ENCODE results near the gene HEATR1. TPM values are rescaled to one million over a fixed set of nuclear protein-coding genes. Genes with fewer than 3 reads are reported as not detected.

The HEATR1 gene
- total RNA-seq, 1 donor from 2014 or later = 27.4 TPM

DNA sequence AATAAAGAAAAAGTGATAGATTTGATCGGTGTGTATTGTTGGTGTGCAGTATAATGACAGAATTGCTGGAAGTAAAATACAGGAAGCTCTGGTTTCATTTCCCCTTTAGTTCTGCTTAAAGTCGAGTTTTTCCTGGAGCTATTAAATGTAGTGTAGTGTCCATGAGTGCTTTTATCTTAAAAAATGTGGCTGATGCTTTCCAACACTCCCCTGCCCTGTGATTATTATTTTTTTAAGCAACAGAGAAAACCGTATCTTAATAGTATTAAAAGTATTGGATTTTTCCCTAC lies 79.5 kb downstream of the HEATR1 start:
- Histone ChIP-seq H3K4me3 (ENCODE audit: low read depth, low read length) (peak overlapping the region; percentile 79), H3K36me3 (ENCODE audit: control insufficient read depth, insufficient read depth, low read length) (no peaks in the 10 kb centered on the region), H3K27me3 (ENCODE audit: control insufficient read depth, insufficient read depth, low read length) (no peaks in the 10 kb centered on the region)
- DNase-seq (ENCODE audit: low read depth) = no peak
- TF ChIP-seq, protein P1, sequence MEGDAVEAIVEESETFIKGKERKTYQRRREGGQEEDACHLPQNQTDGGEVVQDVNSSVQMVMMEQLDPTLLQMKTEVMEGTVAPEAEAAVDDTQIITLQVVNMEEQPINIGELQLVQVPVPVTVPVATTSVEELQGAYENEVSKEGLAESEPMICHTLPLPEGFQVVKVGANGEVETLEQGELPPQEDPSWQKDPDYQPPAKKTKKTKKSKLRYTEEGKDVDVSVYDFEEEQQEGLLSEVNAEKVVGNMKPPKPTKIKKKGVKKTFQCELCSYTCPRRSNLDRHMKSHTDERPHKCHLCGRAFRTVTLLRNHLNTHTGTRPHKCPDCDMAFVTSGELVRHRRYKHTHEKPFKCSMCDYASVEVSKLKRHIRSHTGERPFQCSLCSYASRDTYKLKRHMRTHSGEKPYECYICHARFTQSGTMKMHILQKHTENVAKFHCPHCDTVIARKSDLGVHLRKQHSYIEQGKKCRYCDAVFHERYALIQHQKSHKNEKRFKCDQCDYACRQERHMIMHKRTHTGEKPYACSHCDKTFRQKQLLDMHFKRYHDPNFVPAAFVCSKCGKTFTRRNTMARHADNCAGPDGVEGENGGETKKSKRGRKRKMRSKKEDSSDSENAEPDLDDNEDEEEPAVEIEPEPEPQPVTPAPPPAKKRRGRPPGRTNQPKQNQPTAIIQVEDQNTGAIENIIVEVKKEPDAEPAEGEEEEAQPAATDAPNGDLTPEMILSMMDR (IDR thresholded peaks at IDR 0.05; ENCODE audit: insufficient read depth, low read length, poor library complexity, severe bottlenecking) = no peak

DNA sequence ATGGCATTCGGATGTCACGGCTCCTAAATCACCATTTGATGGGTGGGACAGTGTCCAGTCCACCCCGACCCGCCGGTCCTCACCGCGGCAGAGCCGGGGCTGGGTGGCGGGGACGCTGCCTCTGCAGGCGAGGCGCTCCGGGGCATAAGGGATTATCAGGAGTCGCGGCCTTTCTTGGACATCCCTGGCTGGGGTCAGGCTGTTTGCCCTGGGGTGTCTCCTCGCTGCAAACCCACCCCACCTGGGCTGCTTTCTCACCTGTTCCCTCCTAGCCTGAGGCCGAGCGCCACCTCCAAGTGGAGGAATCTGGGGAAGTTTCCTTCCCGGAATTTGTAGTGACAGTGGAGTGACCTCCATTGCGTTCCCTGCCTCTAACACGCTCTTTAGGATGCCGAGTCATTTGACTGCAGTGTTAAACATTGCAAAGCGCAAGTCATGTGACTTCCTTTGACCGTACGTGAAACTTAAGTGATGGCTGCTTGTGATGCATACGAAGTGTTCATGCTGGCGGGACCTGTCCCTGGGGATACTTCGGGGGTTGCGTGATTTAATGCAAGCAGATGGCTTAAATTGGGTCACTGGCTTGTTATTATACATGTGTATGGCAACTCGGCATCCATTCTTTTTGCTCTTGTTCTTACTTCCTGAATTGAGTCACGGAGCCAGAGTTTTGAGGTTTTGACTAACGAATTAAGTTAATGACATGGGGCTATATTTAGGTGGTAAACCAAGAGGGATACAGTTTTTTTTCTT lies 80.0 kb downstream of the HEATR1 start:
- no peak for DNase-seq (ENCODE audit: low read depth)
- Histone ChIP-seq H3K27me3 (ENCODE audit: control insufficient read depth, insufficient read depth, low read length) (no peaks in the 10 kb centered on the region), H3K36me3 (ENCODE audit: control insufficient read depth, insufficient read depth, low read length) (no peaks in the 10 kb centered on the region), H3K4me3 (ENCODE audit: low read depth, low read length) (peak overlapping the region; percentile 79)
- TF ChIP-seq, protein P1 (IDR thresholded peaks at IDR 0.05; ENCODE audit: insufficient read depth, low read length, poor library complexity, severe bottlenecking) = no peak

DNA sequence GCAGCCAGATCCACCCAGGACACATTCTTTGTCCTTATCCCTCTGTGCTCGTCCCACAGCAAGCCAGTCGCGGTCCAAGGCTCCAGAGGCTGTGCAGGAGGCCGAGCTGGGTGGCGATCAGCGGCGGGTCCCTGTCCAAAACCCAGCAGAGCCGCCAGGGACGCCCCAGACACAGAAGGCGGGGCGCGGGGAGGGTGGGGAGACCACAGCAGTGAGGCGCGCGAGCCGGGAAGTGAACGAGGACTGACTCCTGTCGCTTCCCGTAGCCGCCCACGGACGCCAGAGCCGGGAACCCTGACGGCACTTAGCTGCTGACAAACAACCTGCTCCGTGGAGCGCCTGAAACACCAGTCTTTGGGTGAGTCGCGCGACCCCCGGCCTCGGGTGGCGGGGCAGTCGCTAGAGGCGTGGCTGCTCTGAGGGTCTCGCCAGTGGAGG lies 80.6 kb downstream of the HEATR1 start, which contains the start of gene LGALS8:
LGALS8 (plus strand) TSS at position 279 of the 438 bp plus-strand sequence. CDS start 2,089 bp downstream, outside the sequence.
- no peak for DNase-seq (ENCODE audit: low read depth)
- peak within 1 kb of the TSS; percentile 79 for H3K4me3 ChIP-seq (ENCODE audit: low read depth, low read length)
- TF ChIP-seq, protein P1 (IDR thresholded peaks at IDR 0.05; ENCODE audit: insufficient read depth, low read length, poor library complexity, severe bottlenecking) = no peak
- H3K36me3 ChIP-seq (ENCODE audit: control insufficient read depth, insufficient read depth, low read length) = no peaks in the 10 kb centered on the region
- H3K27me3 ChIP-seq (ENCODE audit: control insufficient read depth, insufficient read depth, low read length) = no peaks in the 10 kb centered on the region

DNA sequence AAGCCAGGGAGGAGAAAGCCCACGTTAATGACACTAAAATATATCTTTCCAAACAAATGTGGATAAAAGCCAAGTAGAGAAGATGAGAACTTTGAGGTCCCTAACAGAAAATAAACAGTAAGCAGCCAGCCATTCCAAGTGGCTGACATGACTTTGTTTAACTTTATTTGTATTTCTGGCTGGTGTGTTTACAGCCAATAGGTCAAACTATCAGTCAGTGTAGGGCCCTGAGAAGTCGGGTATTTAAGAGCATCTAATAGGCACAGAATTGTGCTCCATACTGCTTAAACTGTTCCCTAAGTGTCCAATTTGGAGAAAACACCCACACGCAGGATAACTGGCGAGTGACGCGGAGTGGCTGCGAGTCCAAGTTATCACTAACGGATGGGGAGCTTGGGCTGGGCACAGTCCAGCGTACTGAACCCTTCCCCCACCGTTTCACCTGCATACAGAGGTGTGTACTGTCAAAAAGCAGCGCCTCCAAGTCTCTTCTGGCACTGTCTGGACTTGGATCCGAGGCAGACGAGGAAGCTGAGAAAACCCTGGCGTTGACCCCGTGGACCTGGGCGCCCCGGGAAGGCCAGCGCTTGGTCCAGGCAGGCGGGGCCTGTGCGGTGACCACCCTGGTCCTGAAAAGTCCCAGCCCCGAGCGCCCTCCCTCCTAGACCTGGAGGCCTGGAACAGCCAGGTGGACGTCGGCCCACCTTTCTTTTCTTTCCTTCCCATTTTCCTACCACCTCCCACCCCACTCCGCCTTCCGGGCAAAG lies 81.2 kb downstream of the HEATR1 start:
- H3K36me3 ChIP-seq (ENCODE audit: control insufficient read depth, insufficient read depth, low read length) = no peaks in the 10 kb centered on the region
- H3K4me3 ChIP-seq (ENCODE audit: low read depth, low read length) = peak overlapping the region; percentile 79
- no peaks in the 10 kb centered on the region for H3K27me3 ChIP-seq (ENCODE audit: control insufficient read depth, insufficient read depth, low read length)
- DNase-seq (ENCODE audit: low read depth) = no peak
- TF ChIP-seq, protein P1 (IDR thresholded peaks at IDR 0.05; ENCODE audit: insufficient read depth, low read length, poor library complexity, severe bottlenecking) = no peak

DNA sequence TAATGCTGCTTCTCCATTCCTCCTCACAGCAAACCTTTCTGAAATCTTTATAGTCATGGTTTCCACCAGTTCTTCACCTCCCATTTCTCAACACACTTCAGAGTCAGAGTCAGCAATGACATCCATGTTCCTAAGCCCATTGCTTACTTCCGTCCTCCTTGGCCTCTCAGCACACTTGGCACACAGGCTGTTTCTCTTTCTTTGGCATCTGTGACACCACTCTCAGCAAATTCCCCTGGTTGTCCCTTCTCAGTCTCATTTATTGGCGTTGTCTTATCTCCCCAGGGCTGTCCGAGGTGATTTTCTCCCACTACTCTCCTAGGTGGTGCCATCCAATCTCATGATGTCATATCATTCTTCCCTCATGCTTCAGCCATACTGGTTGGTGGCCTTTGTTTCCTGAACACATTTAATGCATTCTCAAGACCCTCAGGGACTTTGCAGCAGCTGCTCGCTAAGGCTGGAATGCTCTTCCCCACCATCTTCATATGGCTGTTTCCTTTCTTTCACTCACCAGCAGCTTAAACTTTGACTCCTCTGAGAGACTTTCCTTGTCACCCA lies 83.8 kb downstream of the HEATR1 start:
- no peaks in the 10 kb centered on the region for H3K36me3 ChIP-seq (ENCODE audit: control insufficient read depth, insufficient read depth, low read length)
- TF ChIP-seq, protein P1 (IDR thresholded peaks at IDR 0.05; ENCODE audit: insufficient read depth, low read length, poor library complexity, severe bottlenecking) = no peak
- H3K27me3 ChIP-seq (ENCODE audit: control insufficient read depth, insufficient read depth, low read length) = no peaks in the 10 kb centered on the region
- no peak overlapping the region for H3K4me3 ChIP-seq (ENCODE audit: low read depth, low read length)
- DNase-seq (ENCODE audit: low read depth) = no peak
